Activated B cell treated with CpG ODN at 0.5 μM for 24 hours (primary cell): ENCODE data around the gene LY9. TPM values are rescaled to one million over a fixed set of nuclear protein-coding genes. Genes with fewer than 3 reads are reported as not detected.
"Not testable (repeated sequence)": the region's sequence is repeated elsewhere in the genome, so short reads cannot be mapped to it uniquely, and the experiment has no call there.

Source experiments
- ATAC-seq: fragments of 200-7000 bp; cut with Tn5 transposase; one replicate; pipeline ENCODE4 v1.10.0; 2021; ENCODE audit warnings: low read depth, mild to moderate bottlenecking, moderate library complexity
- CTCF ChIA-PET: fragments of 350-600 bp; sonication (Branson Sonifier 250); formaldehyde crosslinking; loops from one replicate; lab custom pipeline; 2021; ENCODE audit warnings: antibody characterized with exemption; lab: Charles Lee
- POLR2A ChIA-PET: fragments of 350-600 bp; sonication (Branson Sonifier 250); formaldehyde crosslinking; loops from one replicate; lab custom pipeline; 2021; ENCODE audit warnings: antibody characterized with exemption; lab: Charles Lee
- DNase-seq: peaks from one replicate; pipeline ENCODE4 v3.0.0; 2022
- H3K27ac Mint-ChIP-seq: one replicate; pipeline ENCODE4 v1.8.0; 2020; ENCODE audit warnings: mixed read lengths
- H3K27me3 Mint-ChIP-seq: one replicate; pipeline ENCODE4 v1.8.0; 2021; ENCODE audit warnings: mixed read lengths
- H3K36me3 Mint-ChIP-seq: one replicate; pipeline ENCODE4 v1.8.0; 2021; ENCODE audit warnings: low read depth, mixed read lengths
- H3K4me1 Mint-ChIP-seq: one replicate; pipeline ENCODE4 v1.8.0; 2021; ENCODE audit warnings: mixed read lengths
- H3K4me3 Mint-ChIP-seq: one replicate; pipeline ENCODE4 v1.8.0; 2020; ENCODE audit warnings: mild to moderate bottlenecking, mixed read lengths
- H3K9me3 Mint-ChIP-seq: one replicate; pipeline ENCODE4 v1.8.0; 2020; ENCODE audit warnings: mixed read lengths
- intact Hi-C: fragments of 100-400 bp; cut with micrococcal nuclease; formaldehyde crosslinking; loops from one replicate; pipeline ENCODE4 v1.15.1; 2024
- total RNA-seq: library from RNA; stranded (reverse); gene quantifications from 2 replicates; pipeline ENCODE4 v1.2.3, GENCODE V29; 2022
- TF ChIP-seq, protein P1 (sequence below): fragments of 200-600 bp; IDR thresholded peaks from one replicate; pipeline ENCODE4 v1.8.0; 2022; ENCODE audit warnings: antibody characterized with exemption, mild to moderate bottlenecking

LY9 gene
- total RNA-seq, 1 donor from 2014 or later: 71.6 TPM

DNA sequence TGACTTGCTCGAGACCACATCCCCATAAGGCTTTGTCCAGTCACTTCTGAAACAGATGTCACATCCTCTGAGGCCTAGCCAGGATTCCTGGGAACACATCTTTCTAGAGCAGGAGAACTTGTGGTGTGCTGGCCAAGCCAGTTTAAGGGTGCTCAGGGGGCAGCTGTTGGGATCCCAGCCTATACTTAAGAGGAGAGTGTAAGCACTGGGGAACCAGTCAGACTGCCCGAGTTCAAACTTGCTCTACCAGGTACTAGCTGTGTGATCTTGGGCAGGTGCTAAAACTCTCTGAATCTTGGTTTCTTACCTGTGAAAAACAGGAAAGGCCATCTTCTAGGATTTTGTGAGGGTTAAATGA is 15.6 kb upstream of the LY9 start:
- Mint-ChIP-seq H3K27ac (peak overlapping the region; percentile 30), H3K9me3 (no peaks in the 10 kb centered on the region), H3K4me1 (peaks cover 77% of the 10 kb centered on the region), H3K27me3 (no peaks in the 10 kb centered on the region), H3K36me3 (no peaks in the 10 kb centered on the region), H3K4me3 (no peak overlapping the region)
- ATAC-seq (no peak), DNase-seq (no peak)
- TF ChIP-seq, protein P1, sequence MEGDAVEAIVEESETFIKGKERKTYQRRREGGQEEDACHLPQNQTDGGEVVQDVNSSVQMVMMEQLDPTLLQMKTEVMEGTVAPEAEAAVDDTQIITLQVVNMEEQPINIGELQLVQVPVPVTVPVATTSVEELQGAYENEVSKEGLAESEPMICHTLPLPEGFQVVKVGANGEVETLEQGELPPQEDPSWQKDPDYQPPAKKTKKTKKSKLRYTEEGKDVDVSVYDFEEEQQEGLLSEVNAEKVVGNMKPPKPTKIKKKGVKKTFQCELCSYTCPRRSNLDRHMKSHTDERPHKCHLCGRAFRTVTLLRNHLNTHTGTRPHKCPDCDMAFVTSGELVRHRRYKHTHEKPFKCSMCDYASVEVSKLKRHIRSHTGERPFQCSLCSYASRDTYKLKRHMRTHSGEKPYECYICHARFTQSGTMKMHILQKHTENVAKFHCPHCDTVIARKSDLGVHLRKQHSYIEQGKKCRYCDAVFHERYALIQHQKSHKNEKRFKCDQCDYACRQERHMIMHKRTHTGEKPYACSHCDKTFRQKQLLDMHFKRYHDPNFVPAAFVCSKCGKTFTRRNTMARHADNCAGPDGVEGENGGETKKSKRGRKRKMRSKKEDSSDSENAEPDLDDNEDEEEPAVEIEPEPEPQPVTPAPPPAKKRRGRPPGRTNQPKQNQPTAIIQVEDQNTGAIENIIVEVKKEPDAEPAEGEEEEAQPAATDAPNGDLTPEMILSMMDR: no peak
- intact Hi-C loops: no loop called here
- POLR2A ChIA-PET: interaction anchor here (0.6 to 3.4 kb wide), 4 partner anchors 10 to 949 kb away, joined by 3 to 52 read pairs (median 16); partner anchors contain the start of gene LY9
- CTCF ChIA-PET: interaction anchor here (0.6 to 4.7 kb wide), 12 partner anchors 10 to 172 kb away, joined by 3 to 46 read pairs (median 9); partner anchors contain the start of genes ITLN2 and LY9

DNA sequence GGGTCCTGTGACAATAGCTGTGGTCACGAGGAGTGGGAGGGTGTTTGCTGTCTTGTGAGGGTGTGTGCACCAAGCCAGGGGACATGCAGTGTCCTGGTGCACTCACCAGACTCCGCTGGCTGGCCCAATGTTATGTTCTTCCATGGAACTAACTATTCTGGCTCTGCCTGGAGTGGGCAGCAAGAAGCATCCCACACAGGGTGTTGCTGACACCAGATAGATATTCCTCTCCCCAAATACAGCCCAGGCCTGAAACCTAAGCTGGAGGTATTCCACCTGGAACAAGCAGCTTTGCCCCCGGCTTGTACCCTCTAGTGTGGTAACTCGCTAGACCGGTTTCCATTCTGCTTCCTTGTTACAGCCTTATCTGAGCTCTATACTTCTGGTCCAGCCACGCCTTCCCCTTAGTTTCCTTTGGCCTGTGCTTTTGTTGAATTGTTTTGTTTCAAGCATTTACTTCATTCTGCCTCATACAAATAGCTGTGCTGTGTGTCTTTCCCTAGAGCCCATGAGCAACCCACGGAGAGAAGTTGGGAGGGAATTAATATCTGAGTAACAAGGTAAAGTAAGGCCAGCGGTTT is 14.7 kb upstream of the LY9 start:
- H3K36me3 Mint-ChIP-seq: no peaks in the 10 kb centered on the region
- peaks cover 68% of the 10 kb centered on the region for H3K4me1 Mint-ChIP-seq
- DNase-seq (no peak), ATAC-seq (no peak)
- no peaks in the 10 kb centered on the region for H3K9me3 Mint-ChIP-seq
- ChIA-PET POLR2A (interaction anchor here (1.0 to 3.4 kb wide), 4 partner anchors 9 to 41 kb away, joined by 3 to 52 read pairs (median 16); partner anchors contain the start of gene LY9), CTCF (interaction anchor here (1.4 to 4.7 kb wide), 9 partner anchors 8 to 209 kb away, joined by 3 to 46 read pairs (median 16); partner anchors contain the start of genes ITLN2 and LY9)
- intact Hi-C loops: no loop called here
- TF ChIP-seq, protein P1: no peak
- H3K27ac Mint-ChIP-seq: peak overlapping the region; percentile 89
- no peaks in the 10 kb centered on the region for H3K27me3 Mint-ChIP-seq
- H3K4me3 Mint-ChIP-seq: peak overlapping the region; percentile 12

GRCh38 chr1:160781914-160782689 is 13.9 kb upstream of the LY9 start:
- POLR2A ChIA-PET: interaction anchor here (0.6 to 3.4 kb wide), 10 partner anchors 8 to 315 kb away, joined by 3 to 52 read pairs (median 4); partner anchors contain the start of gene LY9
- Mint-ChIP-seq H3K27me3 (no peaks in the 10 kb centered on the region), H3K36me3 (no peaks in the 10 kb centered on the region), H3K27ac (peak overlapping the region; percentile 89), H3K4me1 (peaks cover 60% of the 10 kb centered on the region), H3K9me3 (no peaks in the 10 kb centered on the region), H3K4me3 (peak overlapping the region; percentile 36)
- TF ChIP-seq, protein P1: no peak
- CTCF ChIA-PET: interaction anchor here (1.0 to 4.7 kb wide), 10 partner anchors 8 to 208 kb away, joined by 3 to 46 read pairs (median 13); partner anchors contain the start of genes ITLN2 and LY9
- intact Hi-C loops: loop anchor here (1.0 kb wide), 2 partner anchors 8 to 14 kb away; partner anchors contain the start of gene LY9
- DNase-seq: no peak
- ATAC-seq: peak; percentile 88

GRCh38 chr1:160782988-160783765 is 12.8 kb upstream of the LY9 start:
- peaks cover 54% of the 10 kb centered on the region for H3K4me1 Mint-ChIP-seq
- DNase-seq, H3K9me3 Mint-ChIP-seq, H3K4me3 Mint-ChIP-seq, ATAC-seq, H3K27me3 Mint-ChIP-seq, CTCF ChIA-PET, H3K36me3 Mint-ChIP-seq: not testable (repeated sequence)
- intact Hi-C loops: loop anchor here (1.0 kb wide), 2 partner anchors 7 to 13 kb away; partner anchors contain the start of gene LY9
- POLR2A ChIA-PET: interaction anchor here (1.4 to 3.4 kb wide), 3 partner anchors 7 to 17 kb away, joined by 5 to 52 read pairs (median 27); partner anchors contain the start of gene LY9
- H3K27ac Mint-ChIP-seq: peak overlapping the region; percentile 89
